GM03348 (cell line): Measurements from ENCODE around the gene TNS4.

Experiments used
- DNase-seq: peaks from one replicate; pipeline ENCODE4 v3.0.0; 2012; ENCODE audit warnings: low spot score

Gene TNS4

GRCh38 chr17:40471846-40472732, 29.3 kb downstream of the TNS4 start:
- DNase-seq, result no peak

- peak; percentile 47 for DNase-seq
These were observed 30.2 kb downstream of the TNS4 start for GRCh38 chr17:40470932-40471828.

- DNase-seq, result no peak
These were observed 31.4 kb downstream of the TNS4 start for GRCh38 chr17:40469805-40470675.

GRCh38 chr17:40468560-40468959, 32.9 kb downstream of the TNS4 start:
- DNase-seq, result no peak

- DNase-seq, result no peak
These were observed 34.0 kb downstream of the TNS4 start for GRCh38 chr17:40467281-40467867.

- no peak for DNase-seq
These were observed 35.0 kb downstream of the TNS4 start for GRCh38 chr17:40466298-40466971.

- DNase-seq, result no peak
These were observed 37.0 kb downstream of the TNS4 start for GRCh38 chr17:40464392-40464855.

- no peak for DNase-seq
These were observed 38.3 kb downstream of the TNS4 start for GRCh38 chr17:40463122-40463550.

- DNase-seq, result no peak
These were observed 38.9 kb downstream of the TNS4 start for GRCh38 chr17:40462343-40463121.

GRCh38 chr17:40461732-40462342, 39.6 kb downstream of the TNS4 start:
- peak; percentile 64 for DNase-seq

- DNase-seq, result peak; percentile 60
These were observed 40.3 kb downstream of the TNS4 start for GRCh38 chr17:40460968-40461731.

- DNase-seq, result no peak
These were observed 40.8 kb downstream of the TNS4 start for GRCh38 chr17:40460604-40460967.

GRCh38 chr17:40459636-40460603, 41.5 kb downstream of the TNS4 start:
- DNase-seq, result no peak

GRCh38 chr17:40458851-40459482, 42.5 kb downstream of the TNS4 start:
- no peak for DNase-seq

- peak; percentile 91 for DNase-seq
These were observed 43.2 kb downstream of the TNS4 start for GRCh38 chr17:40457964-40458791.

GRCh38 chr17:40457369-40457768, 44.1 kb downstream of the TNS4 start:
- no peak for DNase-seq
